CD4-positive, alpha-beta T cell treated with Interleukin-10 for 1 hour (primary cell): ENCODE results near the gene LINC01488.

Source experiments
- DNase-seq: peaks from one replicate; pipeline ENCODE4 v3.0.0-alpha.2; 2020

LINC01488 gene

GRCh38 chr11:69482322-69482721 is 859 bp downstream of the LINC01488 start:
- no peak for DNase-seq

- DNase-seq: no peak
Observed at GRCh38 chr11:69483170-69483569, 1.7 kb downstream of the LINC01488 start.

- no peak for DNase-seq
Observed at GRCh38 chr11:69483691-69484426, 2.4 kb downstream of the LINC01488 start.

- DNase-seq: no peak
Observed at GRCh38 chr11:69484427-69485259, 3.2 kb downstream of the LINC01488 start.

- no peak for DNase-seq
Observed at GRCh38 chr11:69485337-69486041, 4.0 kb downstream of the LINC01488 start.

- DNase-seq: no peak
Observed at GRCh38 chr11:69486056-69486772, 4.8 kb downstream of the LINC01488 start.

- no peak for DNase-seq
Observed at GRCh38 chr11:69486773-69487291, 5.4 kb downstream of the LINC01488 start.

- DNase-seq: no peak
Observed at GRCh38 chr11:69487391-69487790, 5.9 kb downstream of the LINC01488 start.

GRCh38 chr11:69487849-69488542 is 6.5 kb downstream of the LINC01488 start:
- DNase-seq: no peak

GRCh38 chr11:69488543-69488940 is 7.1 kb downstream of the LINC01488 start:
- DNase-seq: no peak

- no peak for DNase-seq
Observed at GRCh38 chr11:69489031-69489745, 7.7 kb downstream of the LINC01488 start.

GRCh38 chr11:69489746-69490365 is 8.4 kb downstream of the LINC01488 start:
- no peak for DNase-seq

- DNase-seq: no peak
Observed at GRCh38 chr11:69490516-69490915, 9.1 kb downstream of the LINC01488 start.

- no peak for DNase-seq
Observed at GRCh38 chr11:69491071-69492031, 9.9 kb downstream of the LINC01488 start.

- DNase-seq: no peak
Observed at GRCh38 chr11:69492201-69492991, 10.9 kb downstream of the LINC01488 start.

GRCh38 chr11:69493931-69494821 is 12.7 kb downstream of the LINC01488 start:
- no peak for DNase-seq

GRCh38 chr11:69494851-69495250 is 13.4 kb downstream of the LINC01488 start:
- DNase-seq: no peak
